Renal cortex interstitium (tissue), 11 donors: ENCODE results near the gene PDSS2. TPM values are rescaled to one million over a fixed set of nuclear protein-coding genes. Genes with fewer than 3 reads are reported as not detected.

Experiments used
- DNase-seq, 11 donors: peaks; one replicate each; pipeline ENCODE4 v3.0.0-alpha.2; 2013; ENCODE audit warnings: low read depth in 9 of 11, low spot score in 4 of 11; ENCODE audit errors: extremely low read depth in 1 of 11
- polyA plus RNA-seq, 3 donors: library from polyadenylated mRNA; unstranded; fragments of 120-200 nt; gene quantifications; one replicate each; pipeline ENCODE4 v1.2.1, GENCODE V29; 2013; ENCODE audit not compliant: insufficient read length in 3 of 3

Gene PDSS2
- polyA plus RNA-seq, 3 donors = 16.7 to 20.1 (median 18.1) TPM

DNA sequence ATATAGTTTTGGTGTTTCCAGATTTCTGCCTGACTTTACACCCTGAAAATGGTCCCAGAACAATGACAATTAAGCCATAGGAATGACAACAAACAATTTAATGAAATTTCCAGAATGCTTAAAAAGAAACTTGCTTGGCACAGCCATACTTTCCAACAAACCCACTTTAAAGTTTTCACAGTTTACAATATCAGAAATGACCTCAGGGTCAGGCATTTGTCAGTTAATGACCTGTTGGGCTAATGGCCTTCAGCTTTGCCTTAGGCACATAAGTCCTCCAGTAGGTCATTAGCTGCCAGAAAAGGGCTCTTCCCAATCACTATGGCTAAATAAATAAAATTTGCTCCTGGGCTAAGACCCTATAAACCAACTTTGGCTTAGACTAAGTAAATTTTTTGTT, 199.4 kb downstream of the PDSS2 start:
- no peak for DNase-seq

DNA sequence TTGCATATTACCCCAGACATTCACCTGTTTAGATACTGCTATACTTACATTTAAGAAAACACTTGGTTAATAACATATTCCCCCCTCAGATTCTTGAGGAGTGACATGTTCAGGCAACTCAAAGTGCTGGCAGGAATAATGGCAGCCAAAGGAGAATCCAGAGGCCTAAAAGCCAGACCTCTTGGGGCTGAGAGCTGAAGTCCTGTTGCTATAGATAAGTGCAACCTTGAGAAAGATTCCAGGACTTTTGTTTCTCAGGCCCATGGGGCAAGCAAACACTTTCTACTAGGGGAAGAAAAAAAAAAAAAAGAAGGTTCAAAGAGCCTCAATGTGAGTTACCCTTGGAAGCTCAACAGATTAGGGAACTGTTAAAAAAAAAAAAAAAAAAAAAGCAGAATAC, 211.2 kb downstream of the PDSS2 start:
- no peak for DNase-seq

DNA sequence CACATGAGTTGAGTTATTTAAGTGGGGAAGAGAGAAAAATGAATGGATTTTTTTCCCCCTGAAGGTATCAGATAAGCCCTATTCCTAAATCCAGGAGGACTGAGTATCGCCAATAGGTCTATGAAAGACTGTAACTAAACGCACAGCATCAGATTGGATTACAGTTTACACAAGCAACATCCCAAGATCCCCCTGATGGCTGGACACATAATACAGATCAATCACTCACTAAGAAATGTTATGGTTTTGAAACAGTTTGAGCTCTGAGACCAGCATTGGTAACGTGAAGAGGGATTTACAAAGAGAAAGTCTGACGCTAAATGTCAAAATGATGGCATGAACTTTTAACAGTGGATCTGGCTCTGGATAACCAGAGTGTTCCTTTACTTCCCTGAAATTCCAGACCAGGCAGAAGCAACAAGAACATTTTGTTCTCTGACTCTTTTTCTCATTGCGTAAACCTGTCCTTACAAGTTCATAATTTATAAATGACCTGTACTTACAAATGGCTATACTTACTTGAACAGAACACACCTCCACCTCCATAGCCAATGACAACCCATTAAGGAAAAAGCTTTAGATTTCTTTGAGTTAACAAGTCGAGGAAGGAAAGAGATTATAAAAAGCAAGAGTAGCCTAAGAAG, 212.3 kb downstream of the PDSS2 start:
- DNase-seq = no peak

DNA sequence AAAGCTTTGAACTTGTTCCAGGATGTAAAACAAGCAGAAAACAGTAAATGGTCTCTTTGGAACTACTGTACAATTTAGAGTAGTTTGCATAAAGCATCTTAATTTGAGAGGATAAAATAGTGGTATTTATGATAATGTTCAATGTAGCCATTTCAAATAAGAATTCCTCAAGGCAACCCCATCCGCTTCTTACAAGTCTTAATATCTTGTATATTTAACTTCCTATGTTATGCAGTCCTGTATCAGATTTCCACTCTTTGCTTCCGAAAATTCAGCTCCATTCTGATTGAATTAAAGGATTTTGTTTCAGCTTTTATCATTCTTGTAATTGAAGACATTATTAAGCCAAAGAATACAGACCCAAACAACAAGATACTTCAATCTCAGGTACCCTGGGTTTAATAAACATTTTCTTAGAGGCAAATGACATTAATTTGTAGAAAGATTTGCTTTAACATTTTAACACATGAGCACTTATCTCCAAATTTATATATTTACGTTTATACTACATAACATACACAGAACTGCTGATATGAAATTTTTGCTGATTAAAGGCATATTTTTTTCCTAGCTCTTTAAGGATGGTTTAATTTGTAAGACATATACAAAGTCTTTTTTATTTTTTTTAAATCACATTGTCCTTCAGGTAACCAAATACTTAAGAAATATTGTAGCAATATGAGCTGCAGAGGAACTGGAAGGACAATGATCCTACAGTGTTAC, 213.0 kb downstream of the PDSS2 start:
- no peak for DNase-seq

DNA sequence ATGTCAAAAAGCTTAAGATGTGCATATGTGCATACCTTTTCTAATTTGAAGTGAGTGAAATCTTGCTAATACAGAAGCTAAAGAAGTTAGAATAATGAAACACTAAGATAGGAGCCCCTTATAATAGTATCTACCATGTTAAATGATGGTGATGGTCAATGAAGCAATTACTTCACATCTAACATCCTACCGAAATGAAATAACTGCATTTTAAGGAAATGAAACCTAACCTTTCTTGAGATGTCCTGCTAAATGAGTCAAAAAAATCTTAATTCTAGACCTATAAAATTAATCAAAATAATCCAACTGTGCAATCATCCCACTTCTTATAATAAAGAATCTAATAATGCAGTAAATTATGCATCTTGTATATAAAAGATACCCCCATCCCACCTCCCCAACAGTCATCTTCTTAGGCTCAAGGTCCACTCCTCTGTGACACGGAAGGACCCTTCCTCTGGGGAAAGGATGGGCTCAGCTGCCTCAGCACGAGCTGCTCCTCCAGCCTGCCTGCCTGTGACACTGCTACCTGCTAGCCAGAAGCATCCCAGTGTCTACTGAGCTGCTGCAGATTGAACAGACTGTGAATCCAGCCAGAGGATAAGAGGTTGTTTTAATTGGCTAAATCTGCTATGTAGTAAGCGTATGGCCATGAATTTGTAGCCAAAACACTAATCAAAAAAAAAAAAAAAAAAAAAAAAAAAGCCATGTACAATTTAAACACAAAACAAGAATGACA, 214.5 kb downstream of the PDSS2 start:
- no peak for DNase-seq

DNA sequence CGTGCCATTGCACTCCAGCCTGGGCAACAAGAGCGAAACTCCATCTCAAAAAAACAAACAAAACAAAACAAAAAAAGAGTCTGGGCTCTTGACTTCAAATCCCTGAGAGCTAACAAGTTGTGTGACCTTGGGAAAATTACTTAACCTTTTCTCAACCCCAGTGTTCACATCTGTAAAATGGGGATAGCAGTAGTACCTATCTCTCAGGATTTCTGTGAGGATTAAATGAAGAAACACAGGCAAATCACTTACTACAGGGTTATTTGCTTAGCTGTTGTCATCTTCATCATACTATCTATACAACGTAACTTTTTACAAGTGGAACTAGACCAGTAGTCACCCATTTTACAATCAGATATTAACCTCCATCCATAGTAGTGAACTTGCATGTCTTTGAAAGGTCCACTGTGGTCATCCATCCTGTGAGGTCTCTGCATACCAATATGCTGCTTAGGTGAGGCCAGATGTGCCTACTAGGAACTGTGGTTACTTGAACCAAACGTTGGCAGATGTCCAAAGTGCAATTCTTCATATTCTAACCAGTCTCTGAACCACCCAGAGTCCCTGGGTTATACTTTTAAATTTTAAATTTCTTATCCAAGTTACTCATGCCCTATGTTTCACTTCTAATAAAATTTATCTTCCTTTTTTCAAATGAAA, 215.2 kb downstream of the PDSS2 start:
- no peak for DNase-seq

DNA sequence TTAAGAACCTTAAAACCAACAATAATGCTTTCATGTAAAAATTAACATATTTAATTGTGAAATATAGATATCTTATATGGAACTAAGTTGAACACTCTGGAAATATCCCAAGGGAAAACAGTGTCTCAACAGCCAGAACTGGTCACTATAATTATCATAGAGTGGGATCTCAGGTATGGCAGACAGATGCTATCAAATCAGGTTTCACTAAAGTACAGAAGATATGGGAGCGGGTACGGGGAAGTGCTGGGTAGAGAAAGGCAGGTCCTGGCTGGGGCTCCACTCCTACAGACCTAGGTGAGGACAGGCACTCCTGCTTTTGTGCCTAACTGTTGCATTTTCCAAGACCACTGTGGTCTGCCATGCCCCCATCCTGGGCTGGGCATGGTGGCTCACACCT, 215.9 kb downstream of the PDSS2 start:
- DNase-seq = no peak

DNA sequence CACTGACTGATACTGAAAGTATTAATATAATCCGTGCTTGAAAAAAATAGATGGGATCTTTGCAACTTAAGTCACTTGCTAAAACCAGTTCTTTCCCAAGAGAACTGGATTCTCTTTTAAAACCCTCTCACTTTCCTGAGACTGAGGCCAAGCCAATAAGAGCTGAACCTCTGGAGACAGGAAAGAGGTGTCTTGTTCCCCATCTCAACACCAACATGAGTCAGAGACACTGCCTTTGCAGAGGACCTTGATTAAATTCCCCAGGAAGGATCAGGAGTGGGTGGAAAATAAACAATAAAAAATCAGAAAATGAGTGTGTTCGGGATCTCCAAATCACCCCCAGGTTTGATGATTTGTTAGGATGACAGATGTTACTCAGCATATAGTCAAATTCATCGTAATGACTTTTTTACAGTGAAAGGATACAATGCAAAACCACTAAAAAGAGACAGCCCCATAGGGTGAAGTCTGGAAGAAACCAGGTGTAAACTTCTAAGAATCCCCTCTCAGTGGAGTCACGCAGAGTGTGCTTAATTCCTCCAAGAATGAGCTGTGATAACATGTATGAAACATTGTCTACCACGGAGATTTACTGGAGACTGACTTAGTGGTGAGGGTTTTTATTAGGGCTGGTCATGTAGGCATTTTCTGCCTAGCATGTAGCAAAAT, 221.2 kb downstream of the PDSS2 start:
- DNase-seq = no peak

DNA sequence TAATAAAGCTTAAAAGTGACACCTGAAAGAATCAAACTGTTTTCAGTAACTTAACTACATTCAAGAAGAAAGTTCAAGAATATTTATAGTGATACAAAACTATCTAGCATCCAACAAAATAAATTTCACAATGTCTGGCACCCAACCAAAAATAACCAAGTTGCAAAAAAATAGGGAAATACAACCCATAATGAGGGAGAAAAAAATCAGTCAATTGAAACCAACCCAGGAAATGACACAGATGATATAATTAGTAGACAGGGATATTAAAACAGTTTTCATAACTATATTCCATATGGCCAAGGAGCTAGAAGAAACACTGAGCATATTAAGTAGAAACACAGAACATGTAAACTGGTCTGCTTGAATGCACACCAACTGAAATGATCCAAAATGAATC, 223.9 kb downstream of the PDSS2 start:
- DNase-seq = peak; percentile 15 to 70 (median 43)

DNA sequence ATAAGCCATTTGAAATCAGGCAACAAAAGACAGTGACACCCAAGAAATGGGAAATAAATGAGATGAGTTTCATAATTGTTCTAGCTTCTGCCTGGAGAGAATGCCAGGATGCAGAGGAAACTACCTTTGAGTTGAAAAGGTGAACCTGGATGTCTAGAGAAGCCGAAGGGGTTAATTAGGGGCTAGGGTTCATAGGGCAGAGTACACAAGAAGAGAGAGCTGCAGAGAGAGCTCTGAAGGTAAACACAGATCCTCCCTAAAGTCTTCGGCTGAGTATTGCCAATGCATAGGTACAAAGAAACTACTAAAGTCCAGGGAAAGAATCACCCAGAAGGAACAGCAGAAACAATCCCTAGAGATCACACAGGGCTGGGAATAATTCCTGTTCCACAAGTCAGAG, 224.4 kb downstream of the PDSS2 start:
- no peak for DNase-seq

DNA sequence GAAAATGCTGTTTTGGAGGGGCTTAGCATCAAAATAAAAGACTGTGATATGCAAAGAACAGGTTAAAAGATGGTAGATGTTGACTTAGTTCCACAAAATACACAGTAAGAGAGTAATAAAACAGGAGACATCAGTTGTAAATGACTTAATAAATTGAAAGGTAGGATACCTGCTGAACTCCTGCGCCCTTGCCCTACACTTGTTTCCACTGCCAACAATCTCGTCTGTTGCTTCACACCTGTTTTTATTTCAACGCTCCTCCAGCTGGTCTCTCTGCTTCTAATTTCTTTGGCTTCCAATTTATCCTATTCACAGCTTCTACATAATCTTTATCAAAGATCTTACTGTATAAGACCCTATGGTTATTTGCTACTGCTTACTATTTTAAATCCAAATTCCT, 228.1 kb downstream of the PDSS2 start:
- DNase-seq = no peak

DNA sequence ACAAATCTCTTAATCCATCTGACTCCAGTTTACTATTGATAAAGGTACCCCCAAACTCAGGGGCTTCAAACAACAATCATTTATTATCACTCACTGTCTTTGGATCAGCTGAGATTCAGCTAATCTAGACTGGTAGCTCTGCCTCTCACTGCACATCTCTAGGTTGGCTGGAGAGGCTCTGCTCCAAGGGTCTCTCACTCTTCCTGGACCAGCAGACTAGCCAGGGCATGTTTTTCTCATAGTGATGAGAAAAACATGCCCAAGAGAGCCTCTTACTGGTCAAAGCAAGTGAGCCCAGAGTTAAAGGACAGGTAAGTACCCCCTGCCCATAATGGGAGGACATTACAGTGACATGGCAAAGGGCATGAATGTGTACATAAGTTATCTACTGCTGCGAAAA, 228.9 kb downstream of the PDSS2 start:
- no peak for DNase-seq

DNA sequence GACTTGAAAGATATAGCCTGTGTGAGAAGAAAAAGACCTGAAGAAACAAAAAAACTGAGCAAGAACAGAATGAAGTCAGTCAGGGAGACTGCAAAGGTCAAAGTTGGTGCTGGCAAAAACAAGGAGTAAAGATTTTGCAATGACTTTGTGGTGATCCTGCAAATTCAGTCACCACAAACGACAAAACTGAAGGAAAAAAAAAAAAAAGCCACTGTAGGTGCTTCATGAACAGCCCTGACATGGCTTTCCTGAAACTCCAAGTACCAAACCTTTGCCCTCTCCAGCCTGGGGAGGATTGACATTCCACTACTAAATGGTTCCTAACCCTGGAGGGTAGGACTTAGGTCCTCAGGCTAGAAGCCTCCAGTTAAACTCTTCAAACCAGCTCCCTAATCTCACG, 229.3 kb downstream of the PDSS2 start:
- no peak for DNase-seq

DNA sequence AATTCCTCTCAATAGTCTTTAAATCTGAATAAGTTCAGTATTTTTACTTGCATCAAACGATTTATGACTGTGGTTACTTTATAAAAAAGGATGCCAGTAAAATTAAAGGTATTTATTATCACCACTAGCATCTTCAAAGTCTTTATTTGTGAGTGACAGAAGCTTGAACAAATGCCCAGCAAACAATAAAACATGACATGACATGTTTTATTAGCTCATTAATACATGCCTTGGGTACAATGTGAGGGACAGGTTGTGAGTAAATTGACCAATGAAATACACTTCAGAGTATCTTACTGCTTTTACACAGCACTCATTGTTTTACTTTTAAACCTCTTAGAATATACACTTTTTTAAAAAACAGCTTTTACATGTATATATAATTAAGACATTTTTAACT, 230.6 kb downstream of the PDSS2 start:
- DNase-seq = peak in 1 of 11 donors; percentile 14

DNA sequence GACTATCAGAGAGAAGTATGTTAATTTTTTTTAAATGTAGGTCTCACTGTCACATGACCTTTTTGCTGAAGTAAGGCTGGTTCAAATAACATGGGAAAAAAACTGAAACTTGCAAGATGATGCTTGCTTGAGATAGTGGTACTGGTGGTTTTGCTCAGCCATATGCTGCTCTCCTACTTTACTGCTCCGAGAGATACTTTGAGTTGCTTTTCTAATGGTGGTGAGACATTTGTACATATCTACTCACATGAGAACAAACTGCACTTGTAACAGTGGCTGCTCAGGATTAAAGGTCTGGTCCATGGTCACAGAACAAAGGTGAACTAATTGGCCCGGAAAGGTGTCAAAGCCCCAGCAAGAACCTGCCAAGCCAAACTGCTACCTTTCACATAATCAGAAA, 237.8 kb downstream of the PDSS2 start:
- DNase-seq = no peak

DNA sequence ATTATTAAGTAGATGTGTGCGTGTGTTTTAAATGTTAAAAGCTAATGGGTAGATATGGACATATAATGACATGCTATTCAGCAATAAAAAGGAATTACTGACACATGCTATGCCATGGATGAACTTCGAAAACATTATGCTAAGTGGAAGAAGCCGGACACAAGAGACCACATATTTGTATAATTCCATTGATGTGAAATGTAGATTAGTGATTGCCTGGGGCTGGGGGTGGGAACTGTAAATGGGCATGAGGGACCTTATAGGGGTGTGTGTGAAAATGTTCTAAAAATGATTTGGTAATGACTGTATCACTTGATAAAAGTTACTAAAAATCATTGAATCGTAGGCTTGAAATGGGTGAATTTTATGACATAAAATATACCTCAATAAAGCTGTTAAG, 239.5 kb downstream of the PDSS2 start:
- no peak for DNase-seq

DNA sequence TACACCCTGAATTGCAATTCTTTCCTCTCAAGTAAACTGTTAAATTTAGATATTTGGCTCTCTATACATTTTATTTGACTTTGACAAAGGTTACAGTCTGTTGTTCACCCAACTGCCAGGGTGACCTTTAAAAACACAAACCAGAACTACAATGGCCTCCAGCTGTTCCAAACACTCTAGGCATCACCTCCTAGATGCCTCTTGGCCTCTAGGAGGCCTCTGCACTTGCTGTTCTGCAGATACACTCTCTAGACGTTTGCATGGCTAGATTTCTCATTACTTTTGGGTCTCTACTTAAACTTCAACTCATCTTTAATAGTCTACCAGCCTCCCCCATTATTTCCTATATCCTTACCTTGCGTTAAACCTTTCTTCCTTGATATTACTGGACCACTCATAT, 241.2 kb downstream of the PDSS2 start:
- no peak for DNase-seq

DNA sequence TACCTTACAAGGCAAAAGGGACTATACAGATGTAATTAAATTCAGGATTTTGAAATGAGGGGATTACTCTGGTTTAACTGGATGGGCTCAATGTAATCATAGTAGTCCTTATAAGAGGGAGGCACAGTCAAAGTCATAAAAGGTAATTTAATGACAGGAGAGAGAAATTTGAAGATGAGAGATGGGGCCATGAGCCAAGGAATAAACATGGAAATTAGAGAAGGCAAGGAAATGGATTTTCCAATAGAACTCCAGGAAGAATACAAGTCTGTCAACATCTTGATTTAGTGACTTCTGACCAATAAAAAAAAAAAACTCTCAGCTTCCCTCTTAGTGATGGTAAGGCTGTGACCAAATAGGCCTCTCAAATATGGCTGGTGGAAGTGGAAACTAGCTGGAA, 242.1 kb downstream of the PDSS2 start:
- DNase-seq = no peak

DNA sequence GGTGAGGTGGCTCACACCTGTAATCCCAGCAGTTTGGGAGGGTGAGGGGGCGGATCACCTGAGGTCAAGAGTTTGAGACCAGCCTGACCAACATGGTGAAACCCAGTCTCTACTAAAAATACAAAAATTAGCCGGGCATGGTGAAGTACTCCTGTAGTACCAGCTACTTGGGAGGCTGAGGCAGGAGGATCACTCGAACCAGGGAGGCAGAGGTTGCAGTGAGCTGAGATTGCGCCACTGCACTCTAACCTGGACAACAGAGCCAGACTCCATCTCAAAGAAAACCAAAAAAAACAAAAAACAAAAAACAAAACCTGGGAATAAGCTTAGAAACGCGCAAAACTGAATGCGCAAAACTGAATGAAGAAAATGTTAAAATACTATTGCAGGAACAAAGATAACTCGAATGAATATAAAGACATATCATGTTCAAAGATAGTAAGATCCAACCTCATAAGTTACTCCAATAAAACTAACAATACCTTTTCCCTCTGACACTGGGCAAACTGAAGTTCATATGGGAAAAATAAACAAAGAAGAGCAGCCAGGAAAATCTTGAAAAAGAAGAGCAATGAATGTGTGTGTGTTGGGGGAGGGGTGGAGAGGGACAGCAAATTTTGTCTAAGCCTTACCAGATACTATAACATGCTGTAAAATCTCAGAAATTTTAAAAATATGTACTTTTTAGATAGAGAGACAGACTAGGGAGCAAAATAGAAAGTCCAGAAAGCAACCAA, 243.0 kb downstream of the PDSS2 start:
- DNase-seq = no peak
